ENCODE measurements around the gene ARHGAP45. TPM values are rescaled to one million over a fixed set of nuclear protein-coding genes. Genes with fewer than 3 reads are reported as not detected.

The ARHGAP45 gene
- total RNA-seq, 1 donor from 2014 or later, result 4.5 TPM

DNA sequence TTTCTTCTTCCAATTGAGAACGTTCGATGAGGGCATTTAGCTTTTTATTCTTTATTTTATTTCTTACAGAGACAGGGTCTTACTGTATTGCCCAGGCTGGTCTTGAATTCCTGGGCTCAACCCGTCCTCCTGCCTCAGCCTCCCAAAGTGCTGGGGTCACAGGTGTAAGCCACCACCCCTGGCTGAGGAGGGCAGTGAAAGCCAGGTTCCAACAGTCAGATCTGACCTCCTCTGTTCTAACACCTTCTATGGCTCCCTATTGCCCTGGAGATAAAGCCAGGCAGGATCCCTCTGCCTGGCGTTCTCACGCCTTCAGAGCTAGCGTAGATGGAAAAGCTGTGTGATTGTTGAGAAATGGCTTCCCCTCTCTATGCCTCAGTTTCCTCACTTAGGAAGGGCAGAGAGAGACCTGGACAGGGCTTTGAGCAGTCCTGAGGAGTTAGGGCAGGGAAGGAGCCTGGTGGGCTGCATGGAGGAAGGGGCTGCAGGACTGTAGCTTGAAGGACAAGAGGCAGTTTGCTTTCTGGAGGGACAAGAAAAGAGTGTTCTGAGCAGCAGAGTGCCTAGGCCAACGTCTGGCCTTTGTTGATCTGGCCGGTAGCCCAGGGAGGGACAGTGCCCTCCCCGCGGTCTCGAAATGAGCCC, 5.5 kb downstream of the ARHGAP45 start:
- H3K4me3 Mint-ChIP-seq, result peak overlapping the region; percentile 69
- TF ChIP-seq, protein P1, sequence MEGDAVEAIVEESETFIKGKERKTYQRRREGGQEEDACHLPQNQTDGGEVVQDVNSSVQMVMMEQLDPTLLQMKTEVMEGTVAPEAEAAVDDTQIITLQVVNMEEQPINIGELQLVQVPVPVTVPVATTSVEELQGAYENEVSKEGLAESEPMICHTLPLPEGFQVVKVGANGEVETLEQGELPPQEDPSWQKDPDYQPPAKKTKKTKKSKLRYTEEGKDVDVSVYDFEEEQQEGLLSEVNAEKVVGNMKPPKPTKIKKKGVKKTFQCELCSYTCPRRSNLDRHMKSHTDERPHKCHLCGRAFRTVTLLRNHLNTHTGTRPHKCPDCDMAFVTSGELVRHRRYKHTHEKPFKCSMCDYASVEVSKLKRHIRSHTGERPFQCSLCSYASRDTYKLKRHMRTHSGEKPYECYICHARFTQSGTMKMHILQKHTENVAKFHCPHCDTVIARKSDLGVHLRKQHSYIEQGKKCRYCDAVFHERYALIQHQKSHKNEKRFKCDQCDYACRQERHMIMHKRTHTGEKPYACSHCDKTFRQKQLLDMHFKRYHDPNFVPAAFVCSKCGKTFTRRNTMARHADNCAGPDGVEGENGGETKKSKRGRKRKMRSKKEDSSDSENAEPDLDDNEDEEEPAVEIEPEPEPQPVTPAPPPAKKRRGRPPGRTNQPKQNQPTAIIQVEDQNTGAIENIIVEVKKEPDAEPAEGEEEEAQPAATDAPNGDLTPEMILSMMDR (conservative IDR thresholded peaks at IDR 0.05), result no peak
- H3K4me1 Mint-ChIP-seq (ENCODE audit: unreplicated experiment), result peaks cover 5% of the 10 kb centered on the region
- H3K9me3 Mint-ChIP-seq, result no peaks in the 10 kb centered on the region
- DNase-seq (ENCODE audit: extremely low spot score, unreplicated experiment), result no peak
- peaks cover 49% of the 10 kb centered on the region for H3K27me3 Mint-ChIP-seq
- no peak overlapping the region for H3K27ac Mint-ChIP-seq
- no peaks in the 10 kb centered on the region for H3K36me3 Mint-ChIP-seq

DNA sequence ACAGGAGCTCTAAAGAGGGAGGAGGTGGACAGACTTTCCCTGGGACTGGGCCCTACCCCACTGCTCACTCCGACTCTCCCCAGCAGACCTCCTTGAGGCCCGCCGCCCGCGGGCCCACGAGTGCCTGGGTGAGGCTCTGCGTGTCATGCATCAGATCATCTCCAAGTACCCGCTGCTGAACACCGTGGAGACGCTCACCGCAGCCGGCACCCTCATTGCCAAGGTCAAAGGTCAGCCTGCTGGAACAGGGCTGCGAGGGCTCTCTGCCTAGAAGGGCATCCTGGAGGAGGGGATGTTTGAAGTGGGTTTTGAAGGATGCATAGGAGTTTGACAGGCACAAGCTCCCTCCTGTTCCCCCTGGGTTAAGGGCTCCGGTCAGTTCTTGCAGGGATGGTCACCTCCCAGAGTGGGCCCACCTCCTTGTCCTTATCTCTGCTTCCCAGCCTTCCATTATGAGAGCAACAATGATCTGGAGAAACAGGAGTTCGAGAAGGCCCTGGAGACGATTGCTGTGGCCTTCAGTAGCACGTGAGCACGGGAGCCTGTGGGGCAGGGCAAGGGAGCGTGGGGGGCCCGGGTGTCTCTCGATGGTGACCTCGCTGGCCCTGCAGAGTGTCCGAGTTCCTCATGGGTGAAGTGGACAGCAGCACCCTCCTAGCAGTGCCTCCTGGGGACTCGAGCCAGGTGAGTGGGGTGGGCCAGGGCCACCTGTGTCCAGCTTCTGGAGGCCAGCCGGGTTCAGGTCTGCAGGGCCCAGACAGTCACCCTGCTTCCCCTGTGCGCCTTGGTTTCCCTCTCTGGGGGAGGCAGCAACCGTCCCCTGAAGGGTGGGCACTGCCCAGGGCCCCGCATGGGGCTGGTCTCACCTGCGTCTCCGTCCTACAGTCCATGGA, 6.3 kb downstream of the ARHGAP45 start:
- H3K27ac Mint-ChIP-seq, result no peak overlapping the region
- TF ChIP-seq, protein P1 (conservative IDR thresholded peaks at IDR 0.05), result no peak
- H3K9me3 Mint-ChIP-seq, result no peaks in the 10 kb centered on the region
- H3K4me3 Mint-ChIP-seq, result no peak overlapping the region
- H3K4me1 Mint-ChIP-seq (ENCODE audit: unreplicated experiment), result peaks cover 5% of the 10 kb centered on the region
- no peak for DNase-seq (ENCODE audit: extremely low spot score, unreplicated experiment)
- no peaks in the 10 kb centered on the region for H3K36me3 Mint-ChIP-seq
- peaks cover 46% of the 10 kb centered on the region for H3K27me3 Mint-ChIP-seq

DNA sequence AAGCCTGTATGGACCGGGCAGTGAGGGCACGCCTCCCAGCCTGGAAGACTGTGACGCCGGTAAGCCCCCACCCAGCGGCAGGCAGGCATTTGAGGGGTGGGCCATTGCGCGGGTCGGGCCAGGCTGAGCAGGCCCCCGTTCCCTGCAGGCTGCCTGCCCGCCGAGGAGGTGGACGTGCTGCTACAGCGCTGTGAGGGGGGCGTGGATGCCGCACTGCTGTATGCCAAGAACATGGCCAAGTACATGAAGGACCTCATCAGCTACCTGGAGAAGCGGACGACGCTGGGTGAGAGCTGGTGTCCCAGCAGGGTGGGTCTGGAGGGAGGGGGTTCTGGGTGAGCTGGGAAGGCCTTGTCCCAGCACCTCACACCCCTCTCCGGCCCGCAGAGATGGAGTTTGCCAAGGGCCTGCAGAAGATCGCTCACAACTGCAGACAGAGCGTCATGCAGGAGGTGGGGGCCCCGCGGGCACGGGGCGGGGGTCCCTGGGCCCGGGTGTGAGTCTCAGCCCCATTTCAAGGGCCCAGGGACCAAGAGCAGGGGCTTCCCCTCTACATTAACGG, 7.1 kb downstream of the ARHGAP45 start:
- TF ChIP-seq, protein P1 (conservative IDR thresholded peaks at IDR 0.05), result no peak
- no peak for DNase-seq (ENCODE audit: extremely low spot score, unreplicated experiment)
- Mint-ChIP-seq H3K27ac (no peak overlapping the region), H3K4me1 (ENCODE audit: unreplicated experiment) (peaks cover 5% of the 10 kb centered on the region), H3K9me3 (no peaks in the 10 kb centered on the region), H3K27me3 (peaks cover 40% of the 10 kb centered on the region), H3K36me3 (no peaks in the 10 kb centered on the region), H3K4me3 (no peak overlapping the region)

DNA sequence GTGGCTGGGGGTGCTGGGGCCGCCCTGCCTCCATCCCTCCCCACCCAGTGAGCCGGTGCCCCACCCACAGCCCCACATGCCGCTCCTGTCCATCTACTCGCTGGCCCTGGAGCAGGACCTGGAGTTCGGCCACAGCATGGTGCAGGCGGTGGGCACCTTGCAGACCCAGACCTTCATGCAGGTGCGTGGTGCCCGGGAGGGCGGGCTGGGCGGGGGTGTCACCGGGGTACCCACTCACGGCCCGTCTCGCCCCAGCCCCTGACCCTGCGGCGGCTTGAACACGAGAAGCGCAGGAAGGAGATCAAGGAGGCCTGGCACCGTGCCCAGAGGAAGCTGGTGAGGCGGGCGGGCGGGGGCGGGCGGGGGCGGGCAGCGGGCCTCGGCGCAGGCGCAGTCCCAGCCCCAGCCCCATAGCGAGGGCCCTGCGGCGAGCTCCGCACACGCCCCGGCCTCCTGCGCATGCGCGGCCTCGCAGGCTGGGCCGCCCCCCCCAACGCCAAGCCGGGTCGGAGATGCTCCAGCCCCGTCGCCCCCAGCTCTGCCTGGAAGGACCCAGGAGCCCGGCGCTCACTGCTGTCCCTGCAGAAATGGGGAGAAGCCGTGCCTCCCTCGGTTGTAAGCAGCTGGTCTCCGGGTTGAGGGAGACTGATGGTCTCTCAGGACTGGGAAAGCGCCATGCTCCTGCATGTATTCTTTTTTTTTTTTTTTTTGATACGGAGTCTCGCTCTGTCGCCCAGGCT, 7.7 kb downstream of the ARHGAP45 start:
- H3K36me3 Mint-ChIP-seq, result no peaks in the 10 kb centered on the region
- H3K4me1 Mint-ChIP-seq (ENCODE audit: unreplicated experiment), result peaks cover 5% of the 10 kb centered on the region
- TF ChIP-seq, protein P1 (conservative IDR thresholded peaks at IDR 0.05), result no peak

DNA sequence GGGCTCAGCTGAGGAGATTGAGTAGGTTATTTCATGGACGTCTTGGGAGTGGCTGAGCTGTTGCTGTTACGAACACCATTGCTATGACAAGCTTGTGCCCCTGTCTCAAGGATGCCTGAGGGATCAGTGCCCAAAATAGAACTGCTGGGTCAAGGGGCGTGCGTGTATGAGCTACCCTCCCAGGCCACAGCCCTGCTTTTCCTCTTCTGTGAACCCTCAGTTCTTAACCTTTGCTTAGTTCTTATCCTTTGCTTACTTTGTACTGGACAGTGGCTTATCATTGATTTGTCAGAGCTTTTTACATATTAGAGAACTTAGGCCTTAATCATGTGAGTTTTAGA, 9.0 kb downstream of the ARHGAP45 start:
- no peak overlapping the region for H3K4me3 Mint-ChIP-seq
- H3K4me1 Mint-ChIP-seq (ENCODE audit: unreplicated experiment), result peaks cover 5% of the 10 kb centered on the region
- TF ChIP-seq, protein P1 (conservative IDR thresholded peaks at IDR 0.05), result no peak
- no peaks in the 10 kb centered on the region for H3K9me3 Mint-ChIP-seq
- peaks cover 24% of the 10 kb centered on the region for H3K27me3 Mint-ChIP-seq
- H3K27ac Mint-ChIP-seq, result peak overlapping the region; percentile 66
- no peaks in the 10 kb centered on the region for H3K36me3 Mint-ChIP-seq
- DNase-seq (ENCODE audit: extremely low spot score, unreplicated experiment), result no peak

More for the DNA sequence above, 7.7 kb downstream of the ARHGAP45 start:
- no peak for DNase-seq (ENCODE audit: extremely low spot score, unreplicated experiment)
- Mint-ChIP-seq H3K4me3 (no peak overlapping the region), H3K27me3 (peaks cover 33% of the 10 kb centered on the region), H3K27ac (no peak overlapping the region), H3K9me3 (no peaks in the 10 kb centered on the region)
